Mesodermal cell (in vitro differentiated cells): Measurements from ENCODE around the gene KNDC1.
A peak's percentile ranks its signal among the peaks of the same experiment; 100 is the strongest.
"Not testable (repeated sequence)": the region's sequence is repeated elsewhere in the genome, so short reads cannot be mapped to it uniquely, and the experiment has no call there.

ENCODE experiments used
- H3K27ac ChIP-seq: 2 replicates; pipeline ENCODE4 v1.7.0; 2013; ENCODE audit warnings: mild to moderate bottlenecking, low read depth, low read length, moderate library complexity; ENCODE audit not compliant: severe bottlenecking
- H3K36me3 ChIP-seq: 2 replicates; pipeline ENCODE4 v1.7.1; 2013; ENCODE audit warnings: mild to moderate bottlenecking, low read length, moderate library complexity; ENCODE audit not compliant: control insufficient read depth, insufficient read depth
- H3K4me1 ChIP-seq: one replicate; pipeline ENCODE4 v1.7.1; 2013; ENCODE audit warnings: mild to moderate bottlenecking, low read length; ENCODE audit not compliant: insufficient read depth, control insufficient read depth, poor library complexity, severe bottlenecking
- H3K4me3 ChIP-seq: 2 replicates; pipeline ENCODE4 v1.7.0; 2013; ENCODE audit warnings: low read length, control low read depth, mild to moderate bottlenecking; ENCODE audit not compliant: insufficient read depth, poor library complexity, severe bottlenecking; ENCODE audit errors: extremely low read depth
- H3K9me3 ChIP-seq: 2 replicates; pipeline ENCODE4 v1.7.1; 2013; ENCODE audit warnings: mild to moderate bottlenecking, low read length, moderate library complexity; ENCODE audit not compliant: control insufficient read depth
- WGBS, 2 experiments: methylation state at CpG; one replicate each; pipeline ENCODE4 v1.1.5; 2013; ENCODE audit warnings: missing lambda C conversion rate in 2 of 2; ENCODE audit not compliant: insufficient coverage in 2 of 2; 5-methylcytosine and 5-hydroxymethylcytosine counted together

Gene KNDC1

GRCh38 chr10:133231946-133232574, 72.0 kb downstream of the KNDC1 start:
- H3K4me3 ChIP-seq: no peak overlapping the region
- no peak overlapping the region for H3K27ac ChIP-seq
- H3K9me3 ChIP-seq: no peaks in the 10 kb centered on the region
- WGBS, 2 experiments: 27 to 35% methylated on average over 8 to 11 of the region's 11 CpGs
- H3K4me1 ChIP-seq: peaks cover 11% of the 10 kb centered on the region
- H3K36me3 ChIP-seq: no peaks in the 10 kb centered on the region

- H3K9me3 ChIP-seq, H3K27ac ChIP-seq, H3K36me3 ChIP-seq, H3K4me3 ChIP-seq: not testable (repeated sequence)
- WGBS, 2 experiments: 89% methylated on average over 3 of the region's 10 CpGs; no CpG with 5 or more reads in 1 of the 2 experiments
- H3K4me1 ChIP-seq: peaks cover 19% of the 10 kb centered on the region
Measured at GRCh38 chr10:133234796-133235195, 74.8 kb downstream of the KNDC1 start.

- WGBS, 2 experiments: 9 to 12% methylated on average over 32 to 40 of the region's 48 CpGs
- Histone ChIP-seq H3K9me3 (no peaks in the 10 kb centered on the region), H3K36me3 (no peaks in the 10 kb centered on the region), H3K4me1 (peaks cover 19% of the 10 kb centered on the region), H3K27ac (no peak overlapping the region), H3K4me3 (no peak overlapping the region)
Measured at GRCh38 chr10:133235265-133235855, 75.3 kb downstream of the KNDC1 start.

GRCh38 chr10:133235932-133236331, 75.9 kb downstream of the KNDC1 start:
- 3 to 7% methylated on average over 14 of the region's 18 CpGs for WGBS, 2 experiments
- Histone ChIP-seq H3K27ac (no peak overlapping the region), H3K4me3 (peak overlapping the region; percentile 28), H3K36me3 (no peaks in the 10 kb centered on the region), H3K4me1 (peaks cover 19% of the 10 kb centered on the region), H3K9me3 (no peaks in the 10 kb centered on the region)

- Histone ChIP-seq H3K4me1 (peaks cover 19% of the 10 kb centered on the region), H3K36me3 (no peaks in the 10 kb centered on the region), H3K9me3 (no peaks in the 10 kb centered on the region), H3K4me3 (peak overlapping the region; percentile 28), H3K27ac (no peak overlapping the region)
- 1% methylated on average over 88 to 97 of the region's 103 CpGs for WGBS, 2 experiments
Measured at GRCh38 chr10:133236401-133237240, 76.6 kb downstream of the KNDC1 start.

- H3K4me3 ChIP-seq: peak overlapping the region; percentile 28
- H3K36me3 ChIP-seq: no peaks in the 10 kb centered on the region
- WGBS, 2 experiments: 1 to 2% methylated on average over 26 to 31 of the region's 32 CpGs
- peaks cover 17% of the 10 kb centered on the region for H3K4me1 ChIP-seq
- no peak overlapping the region for H3K27ac ChIP-seq
- no peaks in the 10 kb centered on the region for H3K9me3 ChIP-seq
Measured at GRCh38 chr10:133237241-133237587, 77.2 kb downstream of the KNDC1 start.

GRCh38 chr10:133237588-133238465, 77.8 kb downstream of the KNDC1 start, which contains the start of gene VENTX:
Gene VENTX, plus strand, starts transcription at chr10:133237855. Its CDS starts 60 bp downstream, at chr10:133237915.
- 0 to 1% methylated on average over 41 to 48 of the region's 60 CpGs for WGBS, 2 experiments
- Histone ChIP-seq H3K4me3 (peak within 1 kb of the TSS; percentile 28), H3K27ac (no peak within 1 kb of the TSS), H3K9me3 (no peaks in the 10 kb centered on the region), H3K4me1 (peaks cover 15% of the 10 kb centered on the region), H3K36me3 (no peaks in the 10 kb centered on the region)

- Histone ChIP-seq H3K36me3 (no peaks in the 10 kb centered on the region), H3K9me3 (no peaks in the 10 kb centered on the region), H3K27ac (no peak overlapping the region), H3K4me3 (peak overlapping the region; percentile 16), H3K4me1 (peaks cover 15% of the 10 kb centered on the region)
- WGBS, 2 experiments: 4 to 7% methylated on average over 10 to 14 of the region's 15 CpGs
Measured at GRCh38 chr10:133238466-133238804, 78.4 kb downstream of the KNDC1 start.

- Histone ChIP-seq H3K4me3 (no peak overlapping the region), H3K27ac (no peak overlapping the region), H3K9me3 (no peaks in the 10 kb centered on the region), H3K36me3 (no peaks in the 10 kb centered on the region), H3K4me1 (peaks cover 15% of the 10 kb centered on the region)
- WGBS, 2 experiments: 89 to 95% methylated on average over 6 to 12 of the region's 15 CpGs
Measured at GRCh38 chr10:133239990-133240389, 80.0 kb downstream of the KNDC1 start.

GRCh38 chr10:133241501-133242205, 81.6 kb downstream of the KNDC1 start:
- 94% methylated on average over 24 to 25 of the region's 25 CpGs for WGBS, 2 experiments
- Histone ChIP-seq H3K9me3 (no peaks in the 10 kb centered on the region), H3K4me3 (no peak overlapping the region), H3K4me1 (peaks cover 18% of the 10 kb centered on the region), H3K36me3 (no peaks in the 10 kb centered on the region), H3K27ac (no peak overlapping the region)
